HEK293 (cell line): ENCODE data around the gene ADSS1.
A peak's percentile ranks its signal among the peaks of the same experiment; 100 is the strongest.

ENCODE experiments used
- CTCF ChIA-PET: fragments of 350-600 bp; formaldehyde crosslinking; extraction: SDS; loops from one replicate; lab custom pipeline; 2021; ENCODE audit warnings: antibody characterized with exemption; lab: Yijun Ruan, JAX
- POLR2A ChIA-PET: fragments of 300-600 bp; formaldehyde crosslinking; extraction: SDS; loops from one replicate; lab custom pipeline; 2020; ENCODE audit warnings: antibody characterized with exemption, inconsistent platforms; lab: Yijun Ruan, JAX
- H3K27ac ChIP-seq: fragments of 200-500 bp; sonication (Bioruptor generic); 2 replicates; pipeline ENCODE4 v1.5.1; 2014; ENCODE audit warnings: low read depth, low read length, control low read depth, inconsistent platforms; ENCODE audit errors: extremely low read depth
- H3K36me3 ChIP-seq, 2 experiments: fragments of 200-500 bp in 1 of 2; sonication (Bioruptor generic) in 1 of 2; 1 replicate in 1 of 2; 2 replicates in 1 of 2; pipeline ENCODE4 v1.5.1; 2014 to 2017; ENCODE audit warnings: inconsistent platforms in 2 of 2, low read length in 2 of 2; ENCODE audit not compliant: control insufficient read depth in 2 of 2, insufficient read depth in 1 of 2
- H3K4me1 ChIP-seq: fragments of 200-500 bp; sonication (Bioruptor generic); 2 replicates; pipeline ENCODE4 v1.5.1; 2014; ENCODE audit warnings: mild to moderate bottlenecking, low read length, inconsistent platforms; ENCODE audit not compliant: control insufficient read depth, insufficient read depth
- H3K4me3 ChIP-seq: 2 replicates; pipeline ENCODE4 v1.5.1; 2011; ENCODE audit warnings: low read depth, mild to moderate bottlenecking, control low read depth, low read length, moderate library complexity
- H3K9me3 ChIP-seq: fragments of 200-500 bp; sonication (Bioruptor generic); 2 replicates; pipeline ENCODE4 v1.5.1; 2014; ENCODE audit warnings: low read depth, low read length, inconsistent platforms; ENCODE audit not compliant: control insufficient read depth, insufficient read depth
- EGR2 ChIP-seq: fragments of 450-650 bp; formaldehyde crosslinking; IDR thresholded peaks from 2 replicates; pipeline ENCODE4 v1.5.1; 2016; ENCODE audit warnings: low read depth, missing biosample characterization, missing genetic modification characterization
- GLI2 ChIP-seq: fragments of 450-650 bp; formaldehyde crosslinking; IDR thresholded peaks from 2 replicates; pipeline ENCODE4; 2017; ENCODE audit warnings: missing biosample characterization, missing genetic modification characterization, low read depth, borderline replicate concordance
- HIC1 ChIP-seq: fragments of 450-650 bp; formaldehyde crosslinking; IDR thresholded peaks from 2 replicates; pipeline ENCODE4 v1.5.1; 2016; ENCODE audit warnings: missing biosample characterization, missing genetic modification characterization
- HOXC10 ChIP-seq: sonication (generic); formaldehyde crosslinking; IDR thresholded peaks from 2 replicates; pipeline ENCODE4 v1.8.1; 2023; ENCODE audit warnings: mild to moderate bottlenecking, missing genetic modification reagents
- KLF1 ChIP-seq: fragments of 450-650 bp; formaldehyde crosslinking; IDR thresholded peaks from 2 replicates; pipeline ENCODE4 v1.5.1; 2016; ENCODE audit warnings: missing biosample characterization, missing genetic modification characterization
- KLF10 ChIP-seq: fragments of 450-650 bp; IDR thresholded peaks from 2 replicates; pipeline ENCODE4 v1.5.1; 2018; ENCODE audit warnings: missing biosample characterization, mild to moderate bottlenecking, missing genetic modification characterization
- KLF8 ChIP-seq: fragments of 450-650 bp; formaldehyde crosslinking; IDR thresholded peaks from 2 replicates; pipeline ENCODE4 v1.5.1; 2016; ENCODE audit warnings: missing biosample characterization, missing genetic modification characterization
- ZFHX2 ChIP-seq: fragments of 450-650 bp; formaldehyde crosslinking; conservative IDR thresholded peaks from 2 replicates; pipeline ENCODE4 v1.5.1; 2016; ENCODE audit warnings: missing biosample characterization, missing genetic modification characterization
- ZFP41 ChIP-seq: fragments of 450-650 bp; formaldehyde crosslinking; IDR thresholded peaks from 2 replicates; pipeline ENCODE4 v1.5.1; 2016; ENCODE audit warnings: missing biosample characterization, missing genetic modification characterization, borderline replicate concordance
- ZNF184 ChIP-seq: fragments of 450-650 bp; IDR thresholded peaks from 2 replicates; pipeline ENCODE4 v1.5.1; 2018; ENCODE audit warnings: missing biosample characterization, mild to moderate bottlenecking, missing genetic modification characterization
- ZNF239 ChIP-seq: fragments of 450-650 bp; formaldehyde crosslinking; IDR thresholded peaks from 2 replicates; pipeline ENCODE4 v1.5.1; 2016; ENCODE audit warnings: missing biosample characterization, missing genetic modification characterization
- ZNF416 ChIP-seq: fragments of 450-650 bp; formaldehyde crosslinking; IDR thresholded peaks from 2 replicates; pipeline ENCODE4 v1.5.1; 2016; ENCODE audit warnings: missing biosample characterization, missing genetic modification characterization
- ZNF571 ChIP-seq: fragments of 450-650 bp; formaldehyde crosslinking; IDR thresholded peaks from 2 replicates; pipeline ENCODE4 v1.5.0; 2017; ENCODE audit warnings: missing biosample characterization, missing genetic modification characterization
- ZNF585B ChIP-seq: fragments of 450-650 bp; formaldehyde crosslinking; IDR thresholded peaks from 2 replicates; pipeline ENCODE4 v1.5.1; 2016; ENCODE audit warnings: missing biosample characterization, missing genetic modification characterization
- ZNF626 ChIP-seq: fragments of 450-650 bp; sonication (Bioruptor Pico); formaldehyde crosslinking; IDR thresholded peaks from 2 replicates; pipeline ENCODE4 v1.5.1; 2018; ENCODE audit warnings: missing biosample characterization, missing genetic modification characterization, inconsistent platforms
- TF ChIP-seq, protein P1 (sequence below): fragments of 450-650 bp; formaldehyde crosslinking; IDR thresholded peaks from 2 replicates; pipeline ENCODE4 v1.5.1; 2016; ENCODE audit warnings: missing biosample characterization, missing genetic modification characterization
- TF ChIP-seq, protein P2 (sequence below): fragments of 450-650 bp; formaldehyde crosslinking; IDR thresholded peaks from 2 replicates; pipeline ENCODE4 v1.5.1; 2017; ENCODE audit warnings: missing biosample characterization, mild to moderate bottlenecking, missing genetic modification characterization, moderate library complexity

ADSS1 gene

GRCh38 chr14:104705340-104706047 is 18.5 kb upstream of the ADSS1 start (continued):
- TF ChIP-seq ZFP41 (no peak), ZNF239 (no peak), ZNF585B (no peak), ZNF626 (tag by site-specific recombination) (no peak), ZNF571 (tag by site-specific recombination) (no peak)
- TF ChIP-seq, protein P1, sequence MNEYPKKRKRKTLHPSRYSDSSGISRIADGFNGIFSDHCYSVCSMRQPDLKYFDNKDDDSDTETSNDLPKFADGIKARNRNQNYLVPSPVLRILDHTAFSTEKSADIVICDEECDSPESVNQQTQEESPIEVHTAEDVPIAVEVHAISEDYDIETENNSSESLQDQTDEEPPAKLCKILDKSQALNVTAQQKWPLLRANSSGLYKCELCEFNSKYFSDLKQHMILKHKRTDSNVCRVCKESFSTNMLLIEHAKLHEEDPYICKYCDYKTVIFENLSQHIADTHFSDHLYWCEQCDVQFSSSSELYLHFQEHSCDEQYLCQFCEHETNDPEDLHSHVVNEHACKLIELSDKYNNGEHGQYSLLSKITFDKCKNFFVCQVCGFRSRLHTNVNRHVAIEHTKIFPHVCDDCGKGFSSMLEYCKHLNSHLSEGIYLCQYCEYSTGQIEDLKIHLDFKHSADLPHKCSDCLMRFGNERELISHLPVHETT (tag by site-specific recombination): no peak
- TF ChIP-seq, all 188 proteins: peak for 4

DNA sequence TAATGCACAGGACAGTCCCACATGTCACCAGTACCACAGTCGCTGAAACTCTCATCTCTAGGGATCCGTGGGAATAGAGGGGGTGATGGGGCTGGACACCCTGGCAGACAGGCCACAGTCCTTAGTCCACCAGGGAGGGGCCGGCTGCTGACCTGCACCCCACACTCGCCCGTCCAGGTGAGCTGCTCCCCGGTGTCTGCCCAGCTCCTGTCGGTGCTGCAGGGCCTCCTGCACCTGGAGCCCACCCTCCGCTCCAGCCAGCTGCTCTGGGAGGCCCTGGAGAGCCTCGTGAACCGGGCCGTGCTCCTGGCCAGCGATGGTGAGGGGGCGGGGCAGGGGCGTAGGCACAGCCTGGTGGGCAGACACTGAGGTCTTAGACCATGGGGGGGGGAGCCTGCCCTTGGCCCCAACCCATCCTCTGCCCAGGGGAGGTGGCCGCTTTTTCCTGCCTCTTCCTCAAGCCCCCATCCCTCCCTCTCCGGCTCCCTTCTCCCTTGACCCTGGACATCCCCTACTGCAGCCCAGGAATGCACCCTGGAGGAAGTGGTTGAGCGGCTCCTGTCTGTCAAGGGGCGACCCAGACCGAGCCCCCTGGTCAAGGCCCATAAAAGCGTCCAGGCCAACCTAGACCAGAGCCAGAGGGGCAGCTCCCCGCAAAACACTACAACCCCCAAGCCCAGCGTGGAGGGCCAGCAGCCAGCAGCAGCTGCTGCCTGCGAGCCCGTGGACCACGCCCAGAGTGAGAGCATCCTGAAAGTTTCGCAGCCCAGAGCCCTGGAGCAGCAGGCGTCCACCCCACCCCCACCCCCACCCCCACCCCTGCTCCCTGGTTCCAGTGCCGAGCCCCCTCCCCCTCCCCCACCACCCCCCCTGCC is 17.1 kb upstream of the ADSS1 start:
- H3K9me3 ChIP-seq: no peaks in the 10 kb centered on the region
- POLR2A ChIA-PET: no interaction called here
- peaks cover 5 to 70% of the 10 kb centered on the region in 2 experiments; a peak in 2 of 3 replicates for H3K36me3 ChIP-seq
- TF ChIP-seq EGR2 (tag by site-specific recombination): peak; percentile 32; the same call in 1 of the 2 replicates
- TF ChIP-seq HOXC10: no peak
- TF ChIP-seq ZFHX2 (tag by site-specific recombination): peak; percentile 57; the same call in 1 of the 2 replicates
- TF ChIP-seq KLF1 (tag by site-specific recombination): peak; percentile 35; the same call in 1 of the 2 replicates
- peak; percentile 34; the same call in 1 of the 2 replicates for TF ChIP-seq KLF10
- TF ChIP-seq GLI2 (tag by site-specific recombination): no peak
- TF ChIP-seq ZNF184 (tag by site-specific recombination): no peak
- TF ChIP-seq ZNF416 (tag by site-specific recombination): no peak
- TF ChIP-seq, protein P2, sequence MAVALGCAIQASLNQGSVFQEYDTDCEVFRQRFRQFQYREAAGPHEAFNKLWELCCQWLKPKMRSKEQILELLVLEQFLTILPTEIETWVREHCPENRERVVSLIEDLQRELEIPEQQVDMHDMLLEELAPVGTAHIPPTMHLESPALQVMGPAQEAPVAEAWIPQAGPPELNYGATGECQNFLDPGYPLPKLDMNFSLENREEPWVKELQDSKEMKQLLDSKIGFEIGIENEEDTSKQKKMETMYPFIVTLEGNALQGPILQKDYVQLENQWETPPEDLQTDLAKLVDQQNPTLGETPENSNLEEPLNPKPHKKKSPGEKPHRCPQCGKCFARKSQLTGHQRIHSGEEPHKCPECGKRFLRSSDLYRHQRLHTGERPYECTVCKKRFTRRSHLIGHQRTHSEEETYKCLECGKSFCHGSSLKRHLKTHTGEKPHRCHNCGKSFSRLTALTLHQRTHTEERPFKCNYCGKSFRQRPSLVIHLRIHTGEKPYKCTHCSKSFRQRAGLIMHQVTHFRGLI: no peak
- TF ChIP-seq HIC1 (tag by site-specific recombination): 0 out of 2 replicates have a peak, but pooled peaks have one; percentile 6
- TF ChIP-seq KLF8 (tag by site-specific recombination): peak; percentile 44; the same call in 1 of the 2 replicates
- H3K4me1 ChIP-seq: no peaks in the 10 kb centered on the region
- CTCF ChIA-PET: interaction anchor here (0.6 kb wide), 2 partner anchors 9 to 353 kb away, joined by 3 read pairs; no protein-coding TSS in a partner anchor
- H3K27ac ChIP-seq: no peak overlapping the region
- H3K4me3 ChIP-seq: no peak overlapping the region
